Endodermal cell (in vitro differentiated cells): ENCODE results near the gene TMEM59. TPM values are rescaled to one million over a fixed set of nuclear protein-coding genes. Genes with fewer than 3 reads are reported as not detected.

Source experiments
- DNase-seq: peaks from one replicate; pipeline ENCODE4 v3.0.0-alpha.2; 2017
- H3K27ac ChIP-seq: 2 replicates; pipeline ENCODE4 v1.5.1; 2013; ENCODE audit warnings: mild to moderate bottlenecking, low read depth, low read length, moderate library complexity
- H3K27me3 ChIP-seq: 2 replicates; pipeline ENCODE4 v1.6.1; 2013; ENCODE audit warnings: mild to moderate bottlenecking, low read length, moderate library complexity; ENCODE audit not compliant: insufficient read depth, control insufficient read depth, poor library complexity, severe bottlenecking
- H3K36me3 ChIP-seq: 2 replicates; pipeline ENCODE4 v1.7.0; 2013; ENCODE audit warnings: mild to moderate bottlenecking, low read length, moderate library complexity; ENCODE audit not compliant: control insufficient read depth, insufficient read depth
- H3K4me1 ChIP-seq: one replicate; pipeline ENCODE4 v1.7.0; 2013; ENCODE audit warnings: low read length; ENCODE audit not compliant: control insufficient read depth, insufficient read depth
- H3K4me3 ChIP-seq: 2 replicates; pipeline ENCODE4 v1.5.1; 2013; ENCODE audit warnings: mild to moderate bottlenecking, low read length, moderate library complexity
- H3K9ac ChIP-seq: 2 replicates; pipeline ENCODE4 v1.6.1; 2013; ENCODE audit warnings: mild to moderate bottlenecking, low read length, moderate library complexity; ENCODE audit not compliant: poor library complexity, severe bottlenecking; ENCODE audit errors: extremely low read depth
- H3K9me3 ChIP-seq: 2 replicates; pipeline ENCODE4 v1.6.1; 2013; ENCODE audit warnings: mild to moderate bottlenecking, low read length, moderate library complexity; ENCODE audit not compliant: control insufficient read depth
- H3K27ac Mint-ChIP-seq: 2 replicates; pipeline ENCODE4 v1.8.0; 2020; ENCODE audit warnings: mixed read lengths
- H3K27me3 Mint-ChIP-seq: 2 replicates; pipeline ENCODE4 v1.8.0; 2021; ENCODE audit warnings: mild to moderate bottlenecking, mixed read lengths; ENCODE audit not compliant: insufficient read depth
- H3K36me3 Mint-ChIP-seq: 2 replicates; pipeline ENCODE4 v1.8.0; 2020; ENCODE audit warnings: low read depth, mixed read lengths
- H3K4me1 Mint-ChIP-seq: 2 replicates; pipeline ENCODE4 v1.8.0; 2020; ENCODE audit warnings: mixed read lengths
- H3K4me3 Mint-ChIP-seq: 2 replicates; pipeline ENCODE4 v1.8.0; 2020; ENCODE audit warnings: mild to moderate bottlenecking, moderate library complexity, mixed read lengths
- H3K9me3 Mint-ChIP-seq: 2 replicates; pipeline ENCODE4 v1.8.0; 2020; ENCODE audit warnings: mild to moderate bottlenecking, mixed read lengths
- CTCF ChIP-seq: fragments of 200-600 bp; sonication (generic); conservative IDR thresholded peaks from 2 replicates; pipeline ENCODE4 v1.5.0; 2021; ENCODE audit warnings: antibody characterized with exemption, mild to moderate bottlenecking
- WGBS, 2 experiments: methylation state at CpG; one replicate each; pipeline versions ENCODE4 v1.1.5 to v1.1.7; 2013; ENCODE audit warnings: missing lambda C conversion rate in 2 of 2, mixed read lengths in 1 of 2; ENCODE audit not compliant: insufficient coverage in 1 of 2, insufficient read length in 1 of 2; 5-methylcytosine and 5-hydroxymethylcytosine counted together
- total RNA-seq, 2 donors: library from RNA; stranded (reverse); fragmentation: NEBNext Ultra II Directional in 1 of 2; extraction: Animal tissue kit (Norgen Biotek cat#: 25700) in 1 of 2; gene quantifications; 2 replicates in 1 of 2; 3 replicates in 1 of 2; pipeline ENCODE4 v1.2.1, GENCODE V29; 2021

Gene TMEM59
- total RNA-seq, 2 donors from 2014 or later = 99.6 to 112 TPM

DNA sequence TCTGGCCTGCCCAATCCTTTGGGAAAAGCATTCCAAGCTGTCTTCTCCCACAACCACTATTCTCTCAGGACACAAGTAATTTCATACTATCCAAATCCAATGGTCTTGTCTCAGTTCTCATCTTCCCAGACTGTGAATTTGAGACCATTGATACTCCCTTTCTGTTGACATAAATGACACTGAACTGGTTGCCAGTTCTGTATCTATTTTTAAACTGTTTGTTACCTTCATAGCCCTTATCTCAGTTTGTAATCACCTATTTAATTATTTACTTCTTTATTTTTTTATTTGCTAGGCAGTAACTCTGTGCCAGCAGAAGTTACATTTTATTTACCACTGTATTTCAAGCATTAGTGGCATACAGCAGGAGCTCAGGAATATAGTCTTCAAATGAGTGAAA lies 24.4 kb upstream of the TMEM59 start:
- DNase-seq = no peak
- Mint-ChIP-seq H3K4me3 (no peak overlapping the region), H3K27me3 (no peaks in the 10 kb centered on the region), H3K36me3 (no peaks in the 10 kb centered on the region), H3K4me1 (peaks cover 7% of the 10 kb centered on the region), H3K9me3 (no peaks in the 10 kb centered on the region), H3K27ac (no peak overlapping the region)
- Histone ChIP-seq H3K9me3 (no peaks in the 10 kb centered on the region), H3K4me1 (no peaks in the 10 kb centered on the region), H3K27ac (no peak overlapping the region), H3K36me3 (no peaks in the 10 kb centered on the region), H3K27me3 (no peaks in the 10 kb centered on the region), H3K4me3 (no peak overlapping the region), H3K9ac (no peak overlapping the region)
- TF ChIP-seq CTCF = no peak

GRCh38 chr1:54070171-54070837 lies 17.3 kb upstream of the TMEM59 start:
- H3K9me3 ChIP-seq = peaks cover 11% of the 10 kb centered on the region
- peaks cover 8% of the 10 kb centered on the region for H3K36me3 Mint-ChIP-seq
- 75 to 100% methylated on average over 1 to 2 of the region's 2 CpGs for WGBS, 2 experiments
- no peaks in the 10 kb centered on the region for H3K4me1 ChIP-seq
- DNase-seq = no peak
- no peak overlapping the region for H3K4me3 Mint-ChIP-seq
- peaks cover 8% of the 10 kb centered on the region for H3K36me3 ChIP-seq
- H3K27ac Mint-ChIP-seq = peak overlapping the region; percentile 34
- H3K9ac ChIP-seq = no peak overlapping the region
- H3K27me3 Mint-ChIP-seq = no peaks in the 10 kb centered on the region
- peak; percentile 82 for TF ChIP-seq CTCF
- no peaks in the 10 kb centered on the region for H3K4me1 Mint-ChIP-seq
- peaks cover 5% of the 10 kb centered on the region for H3K9me3 Mint-ChIP-seq
- peak overlapping the region; percentile 47 for H3K27ac ChIP-seq
- H3K27me3 ChIP-seq = no peaks in the 10 kb centered on the region
- H3K4me3 ChIP-seq = no peak overlapping the region

GRCh38 chr1:54069791-54070170 lies 16.8 kb upstream of the TMEM59 start:
- H3K4me3 Mint-ChIP-seq = no peak overlapping the region
- no peaks in the 10 kb centered on the region for H3K4me1 ChIP-seq
- no peaks in the 10 kb centered on the region for H3K4me1 Mint-ChIP-seq
- H3K4me3 ChIP-seq = no peak overlapping the region
- peaks cover 13% of the 10 kb centered on the region for H3K36me3 Mint-ChIP-seq
- peaks cover 11% of the 10 kb centered on the region for H3K9me3 ChIP-seq
- H3K9me3 Mint-ChIP-seq = peaks cover 5% of the 10 kb centered on the region
- no peaks in the 10 kb centered on the region for H3K27me3 Mint-ChIP-seq
- WGBS, 2 experiments = 73 to 89% methylated on average over 1 of the region's 1 CpG
- TF ChIP-seq CTCF = no peak
- peaks cover 8% of the 10 kb centered on the region for H3K36me3 ChIP-seq
- H3K27ac Mint-ChIP-seq = peak overlapping the region; percentile 34
- H3K9ac ChIP-seq = no peak overlapping the region
- H3K27me3 ChIP-seq = no peaks in the 10 kb centered on the region
- peak overlapping the region; percentile 47 for H3K27ac ChIP-seq
- DNase-seq = peak; percentile 50
